Tibial nerve (tissue), 4 donors: Measurements from ENCODE around the gene RAB11A. TPM values are rescaled to one million over a fixed set of nuclear protein-coding genes. Genes with fewer than 3 reads are reported as not detected.

Source experiments
- DNase-seq, 2 donors: peaks; one replicate each; pipeline ENCODE4 v3.0.0-alpha.2; 2019; ENCODE audit warnings: low spot score in 2 of 2
- H3K27ac ChIP-seq, 4 donors: fragments of 200-600 bp; sonication (generic) in 3 of 4; one replicate each; pipeline ENCODE4 v1.5.1; 2017 to 2019; ENCODE audit warnings: mild to moderate bottlenecking in 1 of 4
- H3K27me3 ChIP-seq, 2 donors: fragments of 200-600 bp; sonication (generic) in 1 of 2; one replicate each; pipeline versions ENCODE4 v1.5.1 to v1.6.0; 2017 to 2019
- H3K36me3 ChIP-seq, 3 donors: fragments of 200-600 bp; sonication (generic); one replicate each; pipeline ENCODE4 v1.5.1; 2018 to 2019
- H3K4me1 ChIP-seq, 4 donors: fragments of 200-600 bp; sonication (generic) in 3 of 4; one replicate each; pipeline ENCODE4 v1.5.1; 2017 to 2019
- H3K4me3 ChIP-seq, 4 donors: fragments of 200-600 bp; sonication (generic) in 3 of 4; one replicate each; pipeline ENCODE4 v1.5.1; 2017 to 2019; ENCODE audit warnings: mild to moderate bottlenecking in 1 of 4, moderate library complexity in 1 of 4
- H3K9me3 ChIP-seq, 4 donors: fragments of 200-600 bp; sonication (generic) in 3 of 4; one replicate each; pipeline ENCODE4 v1.5.1; 2017 to 2019
- CTCF ChIP-seq, 5 experiments: fragments of 200-600 bp in 3 of 5; fragments of 450-650 bp in 2 of 5; sonication (generic) in 3 of 5; IDR thresholded peaks; one replicate each; pipeline ENCODE4 v1.5.1; 2016 to 2019; ENCODE audit warnings: antibody characterized with exemption in 5 of 5, mild to moderate bottlenecking in 3 of 5, moderate library complexity in 2 of 5
- EP300 ChIP-seq, 2 donors: sonication (generic); formaldehyde crosslinking; IDR thresholded peaks; one replicate each; pipeline ENCODE4 v1.6.1; 2017; ENCODE audit warnings: antibody characterized with exemption in 2 of 2, mild to moderate bottlenecking in 1 of 2
- POLR2A ChIP-seq, 2 donors: fragments of 450-650 bp; IDR thresholded peaks; one replicate each; pipeline ENCODE4 v1.6.1; 2017; ENCODE audit warnings: antibody characterized with exemption in 2 of 2, mild to moderate bottlenecking in 2 of 2, moderate library complexity in 2 of 2
- WGBS, 2 donors: methylation state at CpG; one replicate each; pipeline ENCODE4 v1.1.5; 2018; 5-methylcytosine and 5-hydroxymethylcytosine counted together
- total RNA-seq, 4 donors: library from RNA; depleted of rRNA; stranded (reverse); fragments of >200 nt; gene quantifications; one replicate each; pipeline ENCODE4 v1.1.0, GENCODE V29; 2016

RAB11A gene
- total RNA-seq, 4 donors from 2014 or later = 69.9 to 140 (median 84.3) TPM

- no peaks in the 10 kb centered on the region for H3K27me3 ChIP-seq
- no peak overlapping the region for H3K4me3 ChIP-seq
- no peaks in the 10 kb centered on the region for H3K4me1 ChIP-seq
- no peak overlapping the region for H3K27ac ChIP-seq
- DNase-seq = no peak
- TF ChIP-seq POLR2A (IDR thresholded peaks at IDR 0.05) (no peak), EP300 (IDR thresholded peaks at IDR 0.05) (no peak), CTCF (IDR thresholded peaks at IDR 0.05) (no peak)
- WGBS, 2 donors = 54 to 64% methylated on average over 2 of the region's 2 CpGs
- peaks cover 0 to 3% (median 0%) of the 10 kb centered on the region in 3 donors for H3K36me3 ChIP-seq
- H3K9me3 ChIP-seq = no peaks in the 10 kb centered on the region
These were observed 58.3 kb downstream of the RAB11A start for GRCh38 chr15:65927545-65927944.

GRCh38 chr15:65929573-65929972 is 60.3 kb downstream of the RAB11A start:
- Histone ChIP-seq H3K27ac (no peak overlapping the region), H3K4me1 (no peaks in the 10 kb centered on the region), H3K4me3 (no peak overlapping the region), H3K36me3 (peaks cover 0 to 3% (median 0%) of the 10 kb centered on the region in 3 donors), H3K9me3 (no peaks in the 10 kb centered on the region), H3K27me3 (no peaks in the 10 kb centered on the region)
- DNase-seq = no peak
- TF ChIP-seq POLR2A (IDR thresholded peaks at IDR 0.05) (no peak), EP300 (IDR thresholded peaks at IDR 0.05) (no peak), CTCF (IDR thresholded peaks at IDR 0.05) (no peak)
- 83 to 85% methylated on average over 6 to 7 of the region's 7 CpGs for WGBS, 2 donors

GRCh38 chr15:65930134-65930533 is 60.8 kb downstream of the RAB11A start:
- no peak overlapping the region for H3K27ac ChIP-seq
- H3K4me1 ChIP-seq = no peaks in the 10 kb centered on the region
- TF ChIP-seq EP300 (IDR thresholded peaks at IDR 0.05) = no peak
- no peak for TF ChIP-seq CTCF (IDR thresholded peaks at IDR 0.05)
- no peak for TF ChIP-seq POLR2A (IDR thresholded peaks at IDR 0.05)
- no peaks in the 10 kb centered on the region for H3K27me3 ChIP-seq
- no peaks in the 10 kb centered on the region for H3K9me3 ChIP-seq
- no peak overlapping the region for H3K4me3 ChIP-seq
- WGBS, 2 donors = 74 to 80% methylated on average over 6 of the region's 6 CpGs
- DNase-seq = no peak
- H3K36me3 ChIP-seq = peaks cover 0 to 3% (median 0%) of the 10 kb centered on the region in 3 donors

GRCh38 chr15:65931221-65931620 is 61.9 kb downstream of the RAB11A start:
- no peaks in the 10 kb centered on the region for H3K4me1 ChIP-seq

GRCh38 chr15:65935391-65935790 is 66.1 kb downstream of the RAB11A start:
- no peak for TF ChIP-seq CTCF (IDR thresholded peaks at IDR 0.05)
- no peak for TF ChIP-seq POLR2A (IDR thresholded peaks at IDR 0.05)
- no peak for TF ChIP-seq EP300 (IDR thresholded peaks at IDR 0.05)
- H3K4me3 ChIP-seq = no peak overlapping the region

More at GRCh38 chr15:65931221-65931620, 61.9 kb downstream of the RAB11A start:
- H3K36me3 ChIP-seq = peaks cover 0 to 3% (median 0%) of the 10 kb centered on the region in 3 donors
- H3K27ac ChIP-seq = no peak overlapping the region
- no peaks in the 10 kb centered on the region for H3K27me3 ChIP-seq
- no peak for DNase-seq
- TF ChIP-seq EP300 (IDR thresholded peaks at IDR 0.05) = no peak
- TF ChIP-seq POLR2A (IDR thresholded peaks at IDR 0.05) = no peak
- no peak for TF ChIP-seq CTCF (IDR thresholded peaks at IDR 0.05)
- no peaks in the 10 kb centered on the region for H3K9me3 ChIP-seq
- WGBS, 2 donors = 75 to 83% methylated on average over 4 of the region's 4 CpGs
- no peak overlapping the region for H3K4me3 ChIP-seq

More at GRCh38 chr15:65935391-65935790, 66.1 kb downstream of the RAB11A start:
- no peak for DNase-seq
- WGBS, 2 donors = 41 to 61% methylated on average over 2 of the region's 2 CpGs
- H3K36me3 ChIP-seq = no peaks in the 10 kb centered on the region
- no peak overlapping the region for H3K27ac ChIP-seq
- no peaks in the 10 kb centered on the region for H3K27me3 ChIP-seq
- peaks cover 0 to 6% (median 0%) of the 10 kb centered on the region in 4 donors for H3K4me1 ChIP-seq
- no peaks in the 10 kb centered on the region for H3K9me3 ChIP-seq
